Fibroblast of villous mesenchyme (primary cell): Measurements from ENCODE around the gene HNRNPH2. TPM values are rescaled to one million over a fixed set of nuclear protein-coding genes. Genes with fewer than 3 reads are reported as not detected.
A peak's percentile ranks its signal among the peaks of the same experiment; 100 is the strongest.

Experiments
- DNase-seq: peaks from one replicate; pipeline ENCODE4 v3.0.0-alpha.2; 2010; ENCODE audit warnings: low read depth
- H3K4me3 ChIP-seq: 2 replicates; pipeline ENCODE4 v1.5.1; 2011; ENCODE audit warnings: low read depth, mild to moderate bottlenecking, low read length
- total RNA-seq: library from RNA; depleted of rRNA; stranded (reverse); fragments of >200 nt; gene quantifications from 2 replicates; pipeline ENCODE4 v1.2.3, GENCODE V29; 2012
- TF ChIP-seq, protein P1 (sequence below): IDR thresholded peaks from 2 replicates; pipeline ENCODE4 v1.5.1; 2012; ENCODE audit warnings: low read depth, mild to moderate bottlenecking, low read length; ENCODE audit not compliant: insufficient read depth

HNRNPH2 gene
- total RNA-seq, 1 donor = 74.7 TPM

DNA sequence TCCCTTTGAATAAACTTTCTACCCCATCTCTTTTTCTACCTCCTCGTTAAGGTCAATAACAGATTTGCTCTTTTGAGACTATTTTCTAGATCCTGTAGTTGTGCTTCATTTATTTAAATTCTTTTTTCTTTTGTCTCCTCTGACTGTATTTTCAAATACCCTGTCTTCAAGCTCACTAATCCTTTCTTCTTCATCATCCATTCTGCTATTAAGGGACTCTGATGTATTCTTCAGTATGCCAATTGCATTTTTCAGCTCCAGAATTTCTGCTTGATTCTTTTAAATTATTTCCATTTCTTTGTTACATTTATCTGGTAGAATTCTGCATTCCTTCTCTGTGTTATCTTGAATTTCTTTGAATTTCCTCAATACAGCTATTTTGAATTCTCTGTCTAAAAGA is 41.3 kb downstream of the HNRNPH2 start:
- no peak for DNase-seq
- H3K4me3 ChIP-seq = no peak overlapping the region
- TF ChIP-seq, protein P1, sequence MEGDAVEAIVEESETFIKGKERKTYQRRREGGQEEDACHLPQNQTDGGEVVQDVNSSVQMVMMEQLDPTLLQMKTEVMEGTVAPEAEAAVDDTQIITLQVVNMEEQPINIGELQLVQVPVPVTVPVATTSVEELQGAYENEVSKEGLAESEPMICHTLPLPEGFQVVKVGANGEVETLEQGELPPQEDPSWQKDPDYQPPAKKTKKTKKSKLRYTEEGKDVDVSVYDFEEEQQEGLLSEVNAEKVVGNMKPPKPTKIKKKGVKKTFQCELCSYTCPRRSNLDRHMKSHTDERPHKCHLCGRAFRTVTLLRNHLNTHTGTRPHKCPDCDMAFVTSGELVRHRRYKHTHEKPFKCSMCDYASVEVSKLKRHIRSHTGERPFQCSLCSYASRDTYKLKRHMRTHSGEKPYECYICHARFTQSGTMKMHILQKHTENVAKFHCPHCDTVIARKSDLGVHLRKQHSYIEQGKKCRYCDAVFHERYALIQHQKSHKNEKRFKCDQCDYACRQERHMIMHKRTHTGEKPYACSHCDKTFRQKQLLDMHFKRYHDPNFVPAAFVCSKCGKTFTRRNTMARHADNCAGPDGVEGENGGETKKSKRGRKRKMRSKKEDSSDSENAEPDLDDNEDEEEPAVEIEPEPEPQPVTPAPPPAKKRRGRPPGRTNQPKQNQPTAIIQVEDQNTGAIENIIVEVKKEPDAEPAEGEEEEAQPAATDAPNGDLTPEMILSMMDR = no peak

DNA sequence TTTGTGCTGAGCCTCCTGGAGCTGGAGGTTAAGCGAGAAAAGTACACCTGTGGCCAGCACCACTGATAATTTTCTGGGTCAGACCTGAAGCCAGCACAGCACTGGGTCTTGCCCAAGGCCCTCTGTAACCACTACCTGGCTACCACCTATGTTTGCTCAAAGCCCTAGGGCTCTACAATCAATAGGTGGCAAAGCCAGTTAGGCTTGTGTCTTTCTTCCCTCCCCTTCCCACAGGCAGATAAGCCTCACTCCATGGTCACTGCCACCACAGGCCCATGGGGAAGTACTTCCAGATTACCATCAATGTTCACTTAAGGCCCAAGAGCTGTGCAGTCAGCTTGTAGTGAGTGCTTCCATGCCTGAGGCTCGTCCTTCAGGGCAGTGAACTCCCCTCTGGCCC is 42.1 kb downstream of the HNRNPH2 start:
- TF ChIP-seq, protein P1 = no peak
- H3K4me3 ChIP-seq = no peak overlapping the region
- no peak for DNase-seq

DNA sequence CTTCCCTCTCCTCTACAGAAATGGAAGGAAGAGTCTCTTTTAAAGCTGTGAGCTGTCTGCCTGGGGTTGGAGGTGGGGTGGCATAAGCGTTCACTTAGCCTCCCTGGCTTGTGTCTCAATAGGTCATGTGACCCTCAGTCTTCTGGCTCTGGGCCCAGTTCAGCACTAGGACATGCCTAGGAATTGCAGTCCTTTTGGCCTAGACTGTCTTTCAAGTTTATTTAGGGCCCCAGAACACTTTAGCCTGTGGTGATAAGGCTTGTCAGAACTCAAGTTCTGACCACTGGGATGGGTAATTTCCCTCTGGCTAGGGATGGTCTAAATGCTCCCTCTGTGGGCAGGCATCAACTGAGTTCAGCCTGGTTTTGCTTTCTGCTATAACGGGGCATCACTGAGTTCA is 42.9 kb downstream of the HNRNPH2 start:
- peak; percentile 55 for DNase-seq
- no peak overlapping the region for H3K4me3 ChIP-seq
- TF ChIP-seq, protein P1 = no peak

DNA sequence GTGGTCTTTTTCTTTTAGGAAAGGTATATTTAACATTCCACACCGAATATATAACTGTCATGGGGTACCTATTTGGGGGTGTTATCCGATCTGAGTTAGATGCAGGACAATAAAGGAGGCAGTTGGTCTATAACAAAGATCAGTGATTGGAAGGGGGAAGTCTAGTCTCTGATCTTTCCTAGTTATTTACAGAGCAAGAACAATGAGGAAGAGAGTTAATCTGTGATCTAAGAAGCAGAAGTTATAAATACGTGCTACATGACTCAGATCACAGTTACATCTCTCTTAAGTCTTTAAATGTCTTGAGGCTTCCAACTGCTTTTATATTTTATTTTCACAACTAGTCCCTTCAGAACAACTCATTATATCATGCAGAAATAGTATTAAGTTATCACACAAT is 44.0 kb downstream of the HNRNPH2 start:
- H3K4me3 ChIP-seq = no peak overlapping the region
- DNase-seq = peak; percentile 26
- TF ChIP-seq, protein P1 = no peak

DNA sequence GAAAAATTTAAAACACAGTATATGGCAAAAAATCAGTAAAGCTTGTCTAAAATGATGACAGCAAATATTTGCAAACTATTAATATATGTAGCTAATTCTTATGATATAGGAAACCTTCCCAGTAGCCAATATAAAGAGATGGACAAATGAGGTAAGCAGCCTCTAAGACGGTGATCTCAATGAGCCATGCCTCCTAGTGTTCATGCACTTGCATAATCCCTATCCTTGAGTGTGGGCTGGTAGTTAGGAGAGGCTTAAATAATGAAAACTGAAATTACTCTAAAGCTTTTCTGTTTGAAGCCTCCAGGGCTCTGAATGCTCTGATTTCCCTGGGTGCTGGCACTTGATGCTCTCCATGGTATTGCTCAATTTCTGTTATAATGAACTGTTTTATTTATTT is 52.6 kb downstream of the HNRNPH2 start:
- TF ChIP-seq, protein P1 = peak; percentile 2
- peak; percentile 20 for DNase-seq
- H3K4me3 ChIP-seq = no peak overlapping the region

DNA sequence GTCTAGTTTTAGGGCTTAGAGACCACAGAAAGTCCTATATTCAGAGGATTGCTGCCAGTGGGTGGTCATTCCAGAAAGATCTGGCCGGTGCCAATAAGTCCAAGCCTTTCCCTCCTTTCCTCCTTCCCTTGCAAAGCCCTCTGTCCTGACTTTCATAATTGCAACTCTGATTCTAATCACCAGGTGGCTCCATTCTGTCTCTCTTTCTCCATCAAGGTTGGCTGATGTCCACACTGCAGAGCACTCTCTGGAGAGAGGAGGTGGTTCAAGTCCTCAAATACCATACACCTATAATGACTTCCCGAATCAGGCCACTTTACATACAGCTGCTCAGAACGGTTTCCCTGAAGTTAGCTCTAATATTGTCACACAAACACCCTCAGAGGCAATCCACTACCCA is 54.9 kb downstream of the HNRNPH2 start:
- peak; percentile 39 for DNase-seq
- H3K4me3 ChIP-seq = no peak overlapping the region
- TF ChIP-seq, protein P1 = peak; percentile 49

Other genes with a start within 250 kb of the HNRNPH2 start
- gene DRP2, start 188.4 kb upstream of the HNRNPH2 start, total RNA-seq = 0.97 and 2.6 TPM in 2 replicates
- 0.32 and 1.3 TPM in 2 replicates for gene TAF7L, start 116.9 kb upstream of the HNRNPH2 start, total RNA-seq
- 2.9 and 3.9 TPM in 2 replicates for gene TIMM8A, start 59.5 kb upstream of the HNRNPH2 start, total RNA-seq
- gene BTK, start 22.0 kb upstream of the HNRNPH2 start, total RNA-seq = not detected in 2 replicates
- gene RPL36A, start 17.2 kb upstream of the HNRNPH2 start, total RNA-seq = 103 and 132 TPM in 2 replicates
- gene GLA, start 297 bp upstream of the HNRNPH2 start, total RNA-seq = 31.2 and 45.8 TPM in 2 replicates
- gene ARMCX4, start 77.2 kb downstream of the HNRNPH2 start, total RNA-seq = 8.1 and 11.2 TPM in 2 replicates
- gene ARMCX1, start 142.3 kb downstream of the HNRNPH2 start, total RNA-seq = 32.5 and 41.9 TPM in 2 replicates
- gene ARMCX6, start 209.8 kb downstream of the HNRNPH2 start, total RNA-seq = 26.1 and 38.4 TPM in 2 replicates
- 42.8 and 65.6 TPM in 2 replicates for gene ARMCX3, start 214.9 kb downstream of the HNRNPH2 start, total RNA-seq